Mammary epithelial cell (primary cell): Measurements from ENCODE around the gene RALGAPB.

ENCODE experiments used
- CTCF ChIP-seq, 2 donors: IDR thresholded peaks in 1 of 2; conservative IDR thresholded peaks in 1 of 2; 2 replicates each; pipeline ENCODE4 v1.5.1; 2011 to 2012; ENCODE audit warnings: inconsistent platforms in 2 of 2, low read length in 2 of 2, mild to moderate bottlenecking in 2 of 2, control low read depth in 1 of 2, low read depth in 1 of 2; ENCODE audit not compliant: insufficient read depth in 1 of 2; ENCODE audit errors: extremely low read depth in 1 of 2
- EZH2 ChIP-seq: IDR thresholded peaks from 2 replicates; pipeline ENCODE4 v1.6.1; 2012; ENCODE audit warnings: low read length, inconsistent platforms, borderline replicate concordance

GRCh38 chr20:38429301-38429700 is 43.3 kb upstream of the RALGAPB start:
- TF ChIP-seq CTCF (conservative IDR thresholded peaks at IDR 0.05 in 1 of 2, IDR thresholded peaks at IDR 0.05 in 1 of 2; ENCODE audit: extremely low read depth in 1 of 2, insufficient read depth in 1 of 2, low read depth in 1 of 2, low read length in 2 of 2), result no peak
- no peak for TF ChIP-seq EZH2
